ENCODE measurements around the gene KITLG. TPM values are rescaled to one million over a fixed set of nuclear protein-coding genes. Genes with fewer than 3 reads are reported as not detected.

Gene KITLG
- total RNA-seq, 1 experiment from 2014 or later, result 570 TPM

GRCh38 chr12:88510843-88511242, 69.4 kb downstream of the KITLG start (continued):
- TF ChIP-seq REST (IDR thresholded peaks at IDR 0.05; ENCODE audit: low read depth) (no peak), YY1 (IDR thresholded peaks at IDR 0.05; ENCODE audit: extremely low read depth, insufficient replicate concordance, low read depth, low read length) (no peak), CEBPB (IDR thresholded peaks at IDR 0.05; ENCODE audit: low read depth) (no peak), CBX3 (IDR thresholded peaks at IDR 0.05; ENCODE audit: low read depth) (no peak)

GRCh38 chr12:88509851-88510250, 70.4 kb downstream of the KITLG start:
- Histone ChIP-seq H2AFZ (ENCODE audit: low read depth, low read length, poor library complexity, severe bottlenecking) (no peak overlapping the region), H3K79me2 (ENCODE audit: insufficient read depth, low read length) (peaks cover 100% of the 10 kb centered on the region), H3K9ac (ENCODE audit: low read length) (no peak overlapping the region), H3K4me2 (ENCODE audit: low read length) (no peak overlapping the region), H3K9me2 (ENCODE audit: insufficient read depth) (no peaks in the 10 kb centered on the region), H4K20me1 (ENCODE audit: insufficient read depth) (peaks cover 55% of the 10 kb centered on the region), H3K4me3 (replicated peaks in 1 of 2; ENCODE audit: low read depth in 1 of 2, low read length in 2 of 2) (no peak overlapping the region), H3K9me3 (ENCODE audit: control insufficient read depth in 1 of 2, insufficient read depth in 1 of 2, low read depth in 1 of 2, low read length in 2 of 2) (no peaks in the 10 kb centered on the region), H3K4me1 (ENCODE audit: control insufficient read depth in 1 of 2, insufficient read depth in 2 of 2, low read length in 2 of 2) (peaks cover 0 to 10% of the 10 kb centered on the region in 2 experiments; a peak in 2 of 4 replicates), H3K36me3 (ENCODE audit: control insufficient read depth in 1 of 2, insufficient read depth in 2 of 2, low read length in 2 of 2) (peaks cover 61 to 76% of the 10 kb centered on the region in 2 experiments), H3K27me3 (ENCODE audit: insufficient read depth, low read length) (no peaks in the 10 kb centered on the region), H3K27ac (ENCODE audit: low read depth, low read length) (no peak overlapping the region; the same call in 1 of the 2 replicates)
- RAD21 ChIA-PET (ENCODE audit: low non-redundant PET in 1 of 2, low total read pairs in 2 of 2, uncharacterized antibody in 2 of 2, unreplicated experiment in 2 of 2), result no interaction called here
- ATAC-seq (no peak), DNase-seq (ENCODE audit: low read depth, low spot score) (no peak)
- intact Hi-C loops (cut with micrococcal nuclease), result no loop called here
- CTCF ChIA-PET, result no interaction called here
- TF ChIP-seq EZH2phosphoT487 (IDR thresholded peaks at IDR 0.05; ENCODE audit: borderline replicate concordance), result no peak
- TF ChIP-seq, protein P1, sequence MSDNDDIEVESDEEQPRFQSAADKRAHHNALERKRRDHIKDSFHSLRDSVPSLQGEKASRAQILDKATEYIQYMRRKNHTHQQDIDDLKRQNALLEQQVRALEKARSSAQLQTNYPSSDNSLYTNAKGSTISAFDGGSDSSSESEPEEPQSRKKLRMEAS (IDR thresholded peaks at IDR 0.05), result no peak
- POLR2A ChIA-PET, result no interaction called here
- BruUV-seq (replicated peaks), result no TSS peak

All from HCT116 (cell line).